Activated CD8-positive, alpha-beta memory T cell treated with anti-CD3 and anti-CD28 coated beads, Interleukin-2, amount 10 ng/mL, durations not matched to agents 7 days and 5 days (primary cell): Measurements from ENCODE around the gene GGT1. TPM values are rescaled to one million over a fixed set of nuclear protein-coding genes. Genes with fewer than 3 reads are reported as not detected.
"Not testable (repeated sequence)": the region's sequence is repeated elsewhere in the genome, so short reads cannot be mapped to it uniquely, and the experiment has no call there.

Experiments used
- ATAC-seq: fragments of 150-1000 bp; cut with Tn5 transposase; one replicate; pipeline ENCODE4 v1.10.0; 2021; ENCODE audit warnings: moderate library complexity
- CTCF ChIA-PET: fragments of 350-600 bp; sonication (Branson Sonifier 250); formaldehyde crosslinking; loops from one replicate; lab custom pipeline; 2021; ENCODE audit warnings: antibody characterized with exemption; lab: Charles Lee
- DNase-seq: peaks from one replicate; pipeline ENCODE4 v3.0.0-alpha.2; 2020
- H3K27ac Mint-ChIP-seq: one replicate; pipeline ENCODE4 v1.8.0; 2021; ENCODE audit warnings: mild to moderate bottlenecking, mixed read lengths
- H3K27me3 Mint-ChIP-seq: one replicate; pipeline ENCODE4 v1.8.0; 2021; ENCODE audit warnings: mixed read lengths
- H3K36me3 Mint-ChIP-seq: one replicate; pipeline ENCODE4 v1.8.0; 2021; ENCODE audit warnings: mild to moderate bottlenecking, mixed read lengths
- H3K4me1 Mint-ChIP-seq: one replicate; pipeline ENCODE4 v1.8.0; 2021; ENCODE audit warnings: mixed read lengths
- H3K4me3 Mint-ChIP-seq: one replicate; pipeline ENCODE4 v1.8.0; 2021; ENCODE audit warnings: mild to moderate bottlenecking, moderate library complexity, mixed read lengths
- H3K9me3 Mint-ChIP-seq: one replicate; pipeline ENCODE4 v1.8.0; 2022; ENCODE audit warnings: low read depth, mixed read lengths
- total RNA-seq, 2 experiments: library from RNA; stranded (reverse); gene quantifications; one replicate each; pipeline ENCODE4 v1.2.3, GENCODE V29; 2021

Gene GGT1
- total RNA-seq, 2 experiments from 2014 or later, result 51.2 to 66.0 TPM

DNA sequence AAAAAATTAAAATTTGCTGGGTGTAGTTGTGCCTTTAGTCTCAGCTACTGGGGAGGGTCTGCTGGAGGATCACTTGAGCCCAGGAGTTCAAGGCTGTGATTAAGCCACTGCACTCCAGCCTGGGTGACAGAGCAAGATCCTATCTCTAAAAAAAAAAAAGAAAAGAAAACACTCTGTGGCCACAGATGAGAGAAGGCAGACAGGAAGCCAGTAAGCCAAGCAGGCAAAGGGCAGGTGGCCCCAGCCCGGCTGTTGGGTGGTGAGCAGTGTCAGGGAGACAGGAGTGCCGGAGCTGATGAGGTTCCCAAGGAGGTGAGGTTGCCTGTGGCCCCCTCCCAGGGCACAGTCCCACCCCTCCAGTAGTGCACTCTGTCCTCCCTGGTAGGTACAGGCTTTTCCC is 19.6 kb downstream of the GGT1 start:
- H3K9me3 Mint-ChIP-seq, CTCF ChIA-PET, H3K27me3 Mint-ChIP-seq, H3K4me3 Mint-ChIP-seq, ATAC-seq, H3K4me1 Mint-ChIP-seq, H3K36me3 Mint-ChIP-seq: not testable (repeated sequence)
- H3K27ac Mint-ChIP-seq, result peak overlapping the region; percentile 52
- DNase-seq, result peak; percentile 54

DNA sequence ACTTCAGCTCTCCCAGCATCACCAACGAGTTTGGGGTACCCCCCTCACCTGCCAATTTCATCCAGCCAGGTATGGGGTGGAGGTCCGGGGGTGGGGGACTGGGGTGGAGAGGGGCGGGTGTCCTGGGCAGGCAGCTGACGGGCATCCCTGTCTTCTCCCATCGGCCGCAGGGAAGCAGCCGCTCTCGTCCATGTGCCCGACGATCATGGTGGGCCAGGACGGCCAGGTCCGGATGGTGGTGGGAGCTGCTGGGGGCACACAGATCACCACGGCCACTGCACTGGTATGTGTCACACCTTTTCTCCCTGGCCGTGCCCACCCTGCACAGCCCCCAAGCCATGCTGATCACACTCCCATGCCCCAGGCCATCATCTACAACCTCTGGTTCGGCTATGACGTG is 24.9 kb downstream of the GGT1 start:
- CTCF ChIA-PET, H3K27ac Mint-ChIP-seq: not testable (repeated sequence)

DNA sequence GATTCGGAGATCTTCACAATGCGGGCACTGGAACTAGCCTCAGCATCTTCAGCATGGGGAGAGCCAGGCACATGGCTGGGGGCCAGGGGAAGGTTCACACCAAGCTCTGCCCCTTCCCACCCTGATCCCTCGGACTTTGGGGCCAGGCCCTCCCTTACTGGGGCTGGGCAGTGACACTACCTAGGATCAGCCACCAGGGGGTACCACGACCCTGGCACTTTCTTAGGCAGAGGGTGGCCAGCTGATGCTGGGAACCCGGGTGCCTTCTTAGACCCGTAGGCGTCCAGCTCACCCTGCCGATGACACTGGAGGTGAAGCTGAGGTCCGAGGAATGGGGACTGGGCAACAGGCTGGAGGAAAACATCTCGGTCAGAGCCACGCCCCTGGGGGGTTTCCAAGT is 26.1 kb downstream of the GGT1 start:
- DNase-seq, H3K36me3 Mint-ChIP-seq, CTCF ChIA-PET, H3K4me1 Mint-ChIP-seq, H3K27ac Mint-ChIP-seq, H3K27me3 Mint-ChIP-seq, H3K4me3 Mint-ChIP-seq, H3K9me3 Mint-ChIP-seq, ATAC-seq: not testable (repeated sequence)

More for the DNA sequence above, 24.9 kb downstream of the GGT1 start:
- H3K4me3 Mint-ChIP-seq, DNase-seq, ATAC-seq, H3K36me3 Mint-ChIP-seq, H3K4me1 Mint-ChIP-seq, H3K27me3 Mint-ChIP-seq, H3K9me3 Mint-ChIP-seq: not testable (repeated sequence)

DNA sequence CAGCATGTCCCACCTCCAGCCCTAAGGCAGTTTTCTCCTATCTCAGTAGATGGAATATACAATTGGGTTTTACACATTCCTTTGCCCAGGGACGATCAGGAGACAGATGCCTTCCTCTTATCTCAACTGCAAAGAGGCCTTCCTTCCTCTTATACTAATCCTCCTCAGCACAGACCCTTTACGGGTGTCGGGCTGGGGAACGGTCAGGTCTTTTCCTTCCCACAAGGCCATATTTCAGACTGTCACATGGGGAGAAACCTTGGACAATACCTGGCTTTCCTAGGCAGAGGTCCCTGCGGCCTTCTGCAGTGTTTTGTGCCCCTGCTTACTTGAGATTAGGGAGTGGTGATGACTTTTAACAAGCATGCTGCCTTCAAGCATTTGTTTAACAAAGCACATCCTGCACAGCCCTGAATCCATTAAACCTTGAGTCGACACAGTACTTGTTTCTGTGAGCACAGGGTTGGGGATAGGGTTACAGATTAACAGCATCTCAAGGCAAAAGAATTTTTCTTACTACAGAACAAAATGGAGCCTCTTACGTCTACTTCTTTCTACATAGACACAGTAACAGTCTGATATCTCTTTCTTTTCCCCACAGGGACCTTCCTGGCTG is 27.9 kb downstream of the GGT1 start:
- H3K27ac Mint-ChIP-seq, DNase-seq, H3K27me3 Mint-ChIP-seq, CTCF ChIA-PET, H3K36me3 Mint-ChIP-seq, H3K9me3 Mint-ChIP-seq, ATAC-seq, H3K4me3 Mint-ChIP-seq: not testable (repeated sequence)
- H3K4me1 Mint-ChIP-seq, result peaks cover 15% of the 10 kb centered on the region

DNA sequence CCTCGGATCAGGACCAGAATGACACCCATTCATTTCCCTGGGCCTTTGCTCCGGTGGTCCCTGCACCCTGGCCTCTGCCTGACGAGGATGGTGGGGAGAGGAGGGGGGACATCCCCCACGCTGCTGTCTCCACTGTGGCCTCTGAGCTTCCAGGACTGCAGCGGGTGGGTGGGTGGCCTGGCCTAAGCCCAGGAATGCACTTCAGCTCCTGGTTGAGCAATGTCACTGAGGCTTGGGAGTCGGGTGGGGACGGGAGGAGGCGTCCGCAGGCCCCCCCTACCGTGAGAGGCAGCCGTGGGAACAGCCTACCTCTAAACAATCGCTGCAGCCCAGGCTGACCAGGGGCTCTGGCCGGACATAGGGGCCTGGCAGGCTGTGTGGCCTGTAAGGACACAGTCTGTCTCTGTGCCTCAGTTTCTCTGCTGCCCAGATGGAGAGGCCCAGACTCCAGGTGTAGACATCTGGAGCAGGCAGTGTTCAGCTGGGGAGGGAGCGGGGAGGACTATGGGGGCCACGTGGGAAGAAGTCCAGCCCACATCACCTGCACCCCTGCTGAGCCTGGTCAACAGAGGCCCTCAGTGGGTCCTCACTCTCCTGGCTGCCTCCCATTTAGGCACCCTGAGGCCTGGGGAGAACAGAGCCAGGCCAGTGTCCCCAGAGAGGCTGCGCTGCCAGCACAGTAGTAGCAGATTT is 28.6 kb downstream of the GGT1 start:
- H3K9me3 Mint-ChIP-seq, H3K4me3 Mint-ChIP-seq, DNase-seq, H3K36me3 Mint-ChIP-seq, H3K27me3 Mint-ChIP-seq, CTCF ChIA-PET, ATAC-seq, H3K27ac Mint-ChIP-seq: not testable (repeated sequence)
- H3K4me1 Mint-ChIP-seq, result peaks cover 15% of the 10 kb centered on the region

DNA sequence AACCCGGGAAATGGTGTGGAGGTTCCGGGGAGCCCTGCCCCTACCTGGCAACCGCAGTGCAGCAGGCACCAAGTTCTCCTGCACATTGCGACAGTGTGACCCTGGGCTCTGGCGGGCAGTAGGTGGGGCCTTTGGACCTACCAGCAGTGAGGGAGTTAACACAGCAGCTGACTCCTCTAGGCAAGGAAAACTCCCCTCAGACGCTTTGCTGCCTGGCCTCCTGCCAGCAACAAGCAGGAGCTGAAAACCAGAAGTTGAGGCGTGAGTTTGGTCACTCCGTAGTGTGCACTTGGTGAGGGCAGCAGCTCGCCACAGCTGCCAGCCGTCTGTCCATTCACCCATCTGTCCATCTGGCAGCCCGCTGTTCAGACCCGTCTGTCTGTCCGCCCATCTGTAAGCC is 29.6 kb downstream of the GGT1 start:
- CTCF ChIA-PET, H3K4me3 Mint-ChIP-seq, DNase-seq, H3K36me3 Mint-ChIP-seq, H3K9me3 Mint-ChIP-seq, H3K27ac Mint-ChIP-seq, H3K27me3 Mint-ChIP-seq, ATAC-seq: not testable (repeated sequence)
- peaks cover 15% of the 10 kb centered on the region for H3K4me1 Mint-ChIP-seq

DNA sequence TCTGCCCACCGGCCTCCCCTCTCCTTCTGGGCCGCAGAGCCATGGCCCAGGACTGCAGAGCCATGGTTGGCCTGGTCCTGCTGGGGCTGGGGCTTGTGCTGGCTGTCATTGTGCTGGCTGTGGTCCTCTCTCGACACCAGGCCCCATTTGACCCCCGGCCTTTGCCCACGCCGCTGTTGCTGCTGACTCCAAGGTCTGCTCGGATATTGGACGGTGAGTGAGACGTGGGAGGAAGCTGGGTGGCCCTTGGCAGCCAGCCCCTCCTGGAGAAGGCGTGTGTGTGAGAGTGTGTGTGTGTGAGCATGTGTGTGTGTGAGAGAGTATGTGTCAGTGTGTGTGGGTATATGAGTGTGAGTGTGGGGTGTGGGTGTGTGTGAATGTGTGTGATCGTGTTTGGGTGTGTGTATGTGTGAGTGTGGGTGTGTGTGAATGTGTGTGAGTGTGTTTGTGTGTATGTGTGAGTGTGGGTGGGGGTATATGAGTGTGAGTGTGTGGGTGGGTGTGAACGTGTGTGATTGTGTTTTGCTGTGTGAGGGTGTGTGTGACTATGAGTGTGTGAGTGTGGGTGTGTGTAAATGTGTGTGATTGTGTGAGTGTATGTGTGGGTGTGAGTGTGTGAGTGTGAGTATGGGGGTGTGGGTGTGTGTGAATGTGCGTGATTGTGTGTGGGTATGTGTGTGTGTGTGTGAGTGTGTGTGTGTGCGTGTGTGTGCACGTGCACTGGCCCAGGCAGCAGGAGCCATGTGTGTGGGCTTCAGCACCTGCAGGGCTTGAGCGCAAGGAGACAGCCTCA is 30.4 kb downstream of the GGT1 start:
- H3K36me3 Mint-ChIP-seq, H3K27me3 Mint-ChIP-seq, H3K4me3 Mint-ChIP-seq, H3K27ac Mint-ChIP-seq, H3K9me3 Mint-ChIP-seq, ATAC-seq, CTCF ChIA-PET, DNase-seq: not testable (repeated sequence)
- H3K4me1 Mint-ChIP-seq, result peaks cover 15% of the 10 kb centered on the region

DNA sequence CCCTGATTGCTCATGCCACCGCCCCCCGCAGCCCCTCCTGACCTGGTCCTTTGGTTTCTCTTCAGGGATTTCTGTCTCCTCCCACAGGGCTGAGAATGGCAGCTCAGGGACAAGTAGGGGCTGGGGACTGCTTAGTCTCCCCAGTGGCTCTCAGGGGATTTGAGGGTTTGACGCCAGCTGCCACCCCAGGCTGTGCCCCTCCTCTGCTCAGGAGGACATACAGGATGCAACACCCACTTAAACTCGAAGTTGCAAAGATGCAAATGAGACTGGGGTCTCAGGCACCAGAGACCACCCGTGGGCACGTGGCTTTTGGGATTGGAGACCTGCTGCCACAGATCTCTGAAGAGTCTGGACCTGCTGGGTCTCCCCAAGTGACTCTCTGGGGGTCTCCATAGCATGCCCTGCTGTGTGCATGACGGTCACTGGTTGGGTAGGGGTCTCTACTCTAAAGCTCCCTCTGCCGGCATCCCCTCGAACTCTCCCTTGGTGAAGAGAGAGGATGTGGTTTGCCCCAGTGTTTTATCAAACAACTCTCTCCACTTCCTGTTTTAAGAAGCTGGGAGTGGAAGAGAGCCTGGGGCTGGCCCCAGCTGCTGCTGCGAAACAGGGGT is 31.9 kb downstream of the GGT1 start:
- H3K36me3 Mint-ChIP-seq, H3K27me3 Mint-ChIP-seq, H3K27ac Mint-ChIP-seq, H3K9me3 Mint-ChIP-seq, H3K4me3 Mint-ChIP-seq, ATAC-seq, CTCF ChIA-PET: not testable (repeated sequence)
- H3K4me1 Mint-ChIP-seq, result peaks cover 15% of the 10 kb centered on the region
- DNase-seq, result peak; percentile 52

DNA sequence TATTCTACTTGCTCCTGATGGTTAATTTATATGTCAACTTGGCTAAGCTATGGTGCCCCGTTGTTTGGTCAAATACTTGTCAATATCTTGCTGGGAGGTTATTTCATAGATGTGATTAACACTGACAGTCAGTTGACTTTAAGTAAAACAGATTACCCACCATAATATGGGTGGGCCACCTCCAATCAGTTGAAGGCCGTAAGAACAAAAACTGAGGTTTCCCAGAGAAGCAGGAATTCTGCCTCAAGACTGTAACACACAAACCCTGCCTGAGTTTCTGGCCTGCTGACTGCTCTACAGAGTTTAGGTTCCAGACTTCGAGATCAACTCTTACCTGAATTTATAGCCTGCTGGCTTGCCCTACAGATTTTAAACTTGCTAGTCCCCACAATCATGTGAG is 33.5 kb downstream of the GGT1 start:
- H3K27ac Mint-ChIP-seq, ATAC-seq, H3K36me3 Mint-ChIP-seq, CTCF ChIA-PET, H3K27me3 Mint-ChIP-seq, H3K4me3 Mint-ChIP-seq, H3K9me3 Mint-ChIP-seq, DNase-seq: not testable (repeated sequence)
- peaks cover 15% of the 10 kb centered on the region for H3K4me1 Mint-ChIP-seq

DNA sequence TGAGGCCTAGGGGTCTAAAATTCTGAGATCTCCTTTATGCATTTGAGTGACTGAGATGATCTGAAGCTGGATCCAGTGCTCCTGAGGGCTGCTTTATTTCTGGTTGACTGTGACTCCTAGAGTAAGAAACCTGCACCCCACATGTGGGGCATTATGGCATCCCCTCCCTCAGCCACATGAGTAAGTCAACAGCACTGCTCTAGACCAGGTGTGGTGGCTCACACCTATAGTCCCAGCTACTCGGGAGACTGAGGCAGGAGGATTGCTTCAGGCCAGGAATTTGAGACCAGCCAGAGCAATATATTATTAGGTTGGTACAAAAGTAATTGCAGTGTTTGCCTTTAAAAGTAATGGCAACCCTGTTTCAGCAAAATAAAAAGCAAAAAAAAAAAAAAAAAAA is 39.3 kb downstream of the GGT1 start:
- H3K36me3 Mint-ChIP-seq, ATAC-seq, H3K9me3 Mint-ChIP-seq: not testable (repeated sequence)

DNA sequence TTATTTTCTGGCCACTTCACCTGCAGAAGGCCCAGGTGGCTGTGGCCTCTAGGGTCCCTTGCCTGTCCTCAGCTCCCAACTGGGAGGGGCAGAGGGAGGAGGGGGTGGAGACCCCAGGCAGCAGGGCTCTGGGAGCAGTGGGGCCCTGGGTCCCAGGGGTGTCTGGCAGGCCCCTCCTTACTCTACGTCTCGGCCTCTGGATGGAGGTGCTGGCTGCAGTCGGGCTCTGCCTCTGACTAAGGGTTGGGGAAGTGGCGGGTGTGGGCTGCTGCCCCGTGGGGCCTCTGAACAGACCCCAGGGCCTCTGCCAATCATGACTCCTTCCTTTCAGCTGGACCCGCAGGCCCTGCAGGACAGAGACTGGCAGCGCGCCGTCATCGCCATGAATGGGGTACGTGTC is 41.4 kb downstream of the GGT1 start:
- H3K9me3 Mint-ChIP-seq, ATAC-seq, CTCF ChIA-PET, DNase-seq, H3K36me3 Mint-ChIP-seq, H3K27me3 Mint-ChIP-seq, H3K27ac Mint-ChIP-seq, H3K4me3 Mint-ChIP-seq, H3K4me1 Mint-ChIP-seq: not testable (repeated sequence)

More for the DNA sequence above, 39.3 kb downstream of the GGT1 start:
- DNase-seq, H3K27ac Mint-ChIP-seq, H3K4me1 Mint-ChIP-seq, H3K4me3 Mint-ChIP-seq, H3K27me3 Mint-ChIP-seq: not testable (repeated sequence)
- CTCF ChIA-PET, result interaction anchor here (1.0 kb wide), 1 partner anchor 42 kb away, joined by 3 read pairs; no protein-coding TSS in a partner anchor

DNA sequence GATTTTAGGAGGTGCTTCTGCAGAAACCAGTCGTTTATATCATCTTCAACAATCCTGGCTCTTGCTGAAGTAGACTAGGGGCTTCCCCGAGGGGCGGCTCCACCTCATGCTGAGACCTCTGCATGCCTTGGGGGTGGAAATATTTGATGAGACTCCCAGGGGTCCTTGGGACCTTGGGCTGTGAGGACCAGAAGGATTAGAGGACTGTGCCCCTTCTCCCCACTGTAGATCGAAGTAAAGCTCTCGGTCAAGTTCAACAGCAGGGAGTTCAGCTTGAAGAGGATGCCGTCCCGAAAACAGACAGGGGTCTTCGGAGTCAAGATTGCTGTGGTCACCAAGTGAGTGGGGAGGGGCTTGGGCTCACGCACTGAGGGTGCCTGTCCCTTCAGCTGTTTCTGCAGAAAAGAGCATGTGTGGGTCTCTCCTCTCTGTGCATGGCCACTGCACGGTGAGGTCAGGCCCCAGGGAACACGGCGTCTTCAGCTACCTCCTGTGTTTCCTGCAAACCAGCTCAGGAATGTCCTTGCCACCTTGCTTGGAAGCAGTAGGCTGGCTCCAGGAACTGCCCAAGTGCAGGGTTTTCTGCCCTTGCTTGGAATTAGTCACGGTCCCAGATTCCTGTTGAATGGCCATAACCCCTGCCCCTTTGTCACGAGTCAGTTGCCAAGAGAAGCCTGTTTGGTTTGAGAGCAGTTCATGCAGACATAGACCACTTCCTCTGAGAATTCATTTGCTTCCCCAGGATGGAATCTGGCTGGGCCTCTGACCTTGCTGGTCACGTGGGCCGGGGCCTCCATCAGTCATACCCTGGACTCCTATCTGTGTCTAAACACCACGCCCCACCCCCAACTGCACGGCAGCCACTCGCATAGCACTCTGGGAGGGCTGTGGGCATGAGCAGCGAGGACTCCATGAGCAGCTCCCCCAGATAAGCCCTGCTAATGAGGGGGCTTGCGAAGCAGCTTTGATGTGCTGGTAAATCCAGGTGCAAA is 42.7 kb downstream of the GGT1 start:
- H3K27me3 Mint-ChIP-seq, CTCF ChIA-PET: not testable (repeated sequence)

More for the DNA sequence above, 42.7 kb downstream of the GGT1 start:
- H3K9me3 Mint-ChIP-seq, H3K36me3 Mint-ChIP-seq, H3K4me1 Mint-ChIP-seq, H3K27ac Mint-ChIP-seq, ATAC-seq, H3K4me3 Mint-ChIP-seq, DNase-seq: not testable (repeated sequence)
